HG02973 (cell line): ENCODE measurements around the gene ADH7.
"Not testable (repeated sequence)": the region's sequence is repeated elsewhere in the genome, so short reads cannot be mapped to it uniquely, and the experiment has no call there.

Experiments used
- ATAC-seq: cut with Tn5 transposase; IDR thresholded peaks from one replicate; pipeline ENCODE4 v1.9.1; 2021; ENCODE audit warnings: moderate library complexity; ENCODE audit not compliant: unreplicated experiment

The ADH7 gene

DNA sequence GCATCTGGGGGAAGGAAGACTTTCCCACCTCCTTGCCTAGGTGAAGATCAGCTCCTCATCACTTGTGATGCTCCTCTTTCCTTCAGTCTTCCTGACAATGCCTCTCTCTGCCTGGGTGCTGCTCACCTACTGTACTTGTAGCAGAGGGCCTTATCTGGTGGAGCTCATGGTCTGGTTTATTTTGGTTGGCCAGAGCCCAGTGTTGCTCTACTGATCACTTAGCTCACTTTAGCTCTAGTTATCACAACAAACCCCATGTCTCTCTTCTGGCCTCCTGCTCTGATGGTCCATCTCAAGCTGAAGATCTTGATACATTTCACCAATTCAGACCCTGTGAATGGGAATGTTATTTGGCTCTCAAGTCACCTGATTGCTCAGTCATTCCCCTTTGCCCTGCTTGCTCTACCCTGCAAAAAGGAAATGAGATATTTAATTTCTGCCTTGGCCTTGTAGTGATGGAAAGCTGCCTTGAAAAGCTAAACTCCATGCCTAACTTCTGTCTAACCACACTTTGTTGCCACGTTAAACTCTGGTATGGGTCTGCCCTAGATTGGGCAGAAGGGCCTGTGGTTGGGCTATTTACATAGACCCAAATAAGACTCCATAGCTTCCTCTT, 52.3 kb downstream of the ADH7 start:
- ATAC-seq, result no peak

- no peak for ATAC-seq
Measured at GRCh38 chr4:99381588-99382175, 53.5 kb downstream of the ADH7 start.

- ATAC-seq, result no peak
Measured at GRCh38 chr4:99379571-99379970, 55.6 kb downstream of the ADH7 start.

GRCh38 chr4:99378876-99379275, 56.3 kb downstream of the ADH7 start:
- ATAC-seq, result no peak

DNA sequence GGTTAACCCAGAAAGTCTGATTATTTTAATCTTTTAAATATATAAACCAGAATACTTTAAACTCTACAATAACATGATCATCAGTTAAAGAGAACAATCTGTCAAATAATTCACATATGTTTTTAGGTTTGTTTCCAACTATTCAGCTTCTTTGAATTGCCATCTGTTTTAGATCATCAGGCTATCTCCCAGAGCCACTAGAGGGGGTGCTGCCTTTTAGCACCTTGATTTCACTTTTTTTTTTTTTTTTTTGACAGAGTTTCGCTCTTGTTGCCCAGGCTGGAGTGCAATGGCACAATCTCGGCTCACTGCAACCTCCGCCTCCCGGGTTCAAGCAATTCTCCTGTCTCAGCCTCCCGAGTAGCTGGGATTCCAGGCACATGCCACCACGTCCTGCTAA, 57.8 kb downstream of the ADH7 start:
- ATAC-seq, result not testable (repeated sequence)

- not testable (repeated sequence) for ATAC-seq
Measured at GRCh38 chr4:99372464-99372863, 62.7 kb downstream of the ADH7 start.

DNA sequence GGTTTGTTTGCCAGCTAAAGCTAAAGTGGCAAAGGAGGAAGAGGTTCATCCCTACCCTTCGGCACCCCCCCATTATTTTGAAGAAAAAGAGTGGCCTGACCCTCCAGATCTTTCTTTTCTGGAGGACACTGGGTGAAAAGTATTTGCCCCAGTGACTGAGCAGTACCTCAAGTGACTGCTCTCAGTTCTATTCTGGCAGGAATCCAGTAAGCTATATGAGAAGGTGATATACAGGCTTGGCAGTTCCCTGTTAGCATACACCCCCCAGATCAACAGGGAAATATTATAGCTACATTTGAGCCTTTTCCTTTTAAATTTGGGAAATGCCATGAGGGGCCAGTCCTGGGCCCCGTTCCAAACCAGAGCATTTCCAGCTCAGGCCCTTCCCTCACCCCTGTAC, 67.3 kb downstream of the ADH7 start:
- not testable (repeated sequence) for ATAC-seq

GRCh38 chr4:99366491-99366890, 68.7 kb downstream of the ADH7 start:
- no peak for ATAC-seq

- no peak for ATAC-seq
Measured at GRCh38 chr4:99362768-99363167, 72.4 kb downstream of the ADH7 start.
